T-helper 22 cell (primary cell): Measurements from ENCODE around the gene LRMDA.

Experiments used
- DNase-seq: peaks from one replicate; pipeline ENCODE4 v3.0.0-alpha.2; 2020; ENCODE audit warnings: low read depth

LRMDA gene

GRCh38 chr10:76172020-76172419, 740.6 kb downstream of the LRMDA start:
- DNase-seq: no peak

- DNase-seq: no peak
Measured at GRCh38 chr10:76175533-76176165, 744.2 kb downstream of the LRMDA start.

GRCh38 chr10:76176166-76176550, 744.7 kb downstream of the LRMDA start:
- DNase-seq: no peak

DNA sequence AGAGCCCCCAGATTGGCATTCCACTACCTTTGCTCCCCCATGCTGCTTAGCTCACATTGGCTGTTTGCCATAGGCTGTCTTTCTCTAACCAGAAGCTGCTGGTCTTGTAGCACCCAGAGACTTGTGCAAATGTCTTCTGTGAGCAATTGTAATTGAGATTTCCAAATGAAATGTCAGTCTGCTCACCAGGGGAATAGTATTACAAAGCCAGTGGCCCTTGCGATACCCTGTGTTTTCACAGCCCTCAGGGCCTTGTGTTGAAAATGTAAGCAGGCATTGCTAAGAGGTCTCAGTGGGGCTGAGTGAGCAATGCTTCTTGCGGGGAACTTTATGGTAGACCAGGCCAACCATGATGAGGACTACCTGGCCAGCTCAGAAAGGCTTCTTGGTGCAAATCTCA, 746.5 kb downstream of the LRMDA start:
- no peak for DNase-seq

GRCh38 chr10:76178532-76179292, 747.3 kb downstream of the LRMDA start:
- no peak for DNase-seq

GRCh38 chr10:76179806-76180205, 748.4 kb downstream of the LRMDA start:
- no peak for DNase-seq

DNA sequence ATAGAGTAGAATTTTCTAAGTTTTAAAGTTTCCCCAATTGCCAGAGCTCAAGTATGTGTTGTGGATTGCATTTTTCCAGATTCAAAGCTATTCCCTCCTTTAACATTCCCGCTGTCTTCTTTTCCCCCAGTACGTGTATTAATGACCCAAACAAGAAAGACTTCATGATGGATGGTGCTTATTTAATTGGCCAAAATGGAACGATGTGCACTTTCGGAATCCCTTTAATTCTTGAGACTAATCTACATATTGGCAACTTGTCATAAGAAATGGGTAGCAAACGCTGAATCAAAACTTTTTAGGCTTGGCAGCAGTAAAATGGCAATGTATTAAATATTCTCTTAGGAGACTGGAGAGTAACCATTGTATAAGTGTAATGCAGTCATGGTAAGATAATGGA, 753.2 kb downstream of the LRMDA start:
- DNase-seq: no peak

DNA sequence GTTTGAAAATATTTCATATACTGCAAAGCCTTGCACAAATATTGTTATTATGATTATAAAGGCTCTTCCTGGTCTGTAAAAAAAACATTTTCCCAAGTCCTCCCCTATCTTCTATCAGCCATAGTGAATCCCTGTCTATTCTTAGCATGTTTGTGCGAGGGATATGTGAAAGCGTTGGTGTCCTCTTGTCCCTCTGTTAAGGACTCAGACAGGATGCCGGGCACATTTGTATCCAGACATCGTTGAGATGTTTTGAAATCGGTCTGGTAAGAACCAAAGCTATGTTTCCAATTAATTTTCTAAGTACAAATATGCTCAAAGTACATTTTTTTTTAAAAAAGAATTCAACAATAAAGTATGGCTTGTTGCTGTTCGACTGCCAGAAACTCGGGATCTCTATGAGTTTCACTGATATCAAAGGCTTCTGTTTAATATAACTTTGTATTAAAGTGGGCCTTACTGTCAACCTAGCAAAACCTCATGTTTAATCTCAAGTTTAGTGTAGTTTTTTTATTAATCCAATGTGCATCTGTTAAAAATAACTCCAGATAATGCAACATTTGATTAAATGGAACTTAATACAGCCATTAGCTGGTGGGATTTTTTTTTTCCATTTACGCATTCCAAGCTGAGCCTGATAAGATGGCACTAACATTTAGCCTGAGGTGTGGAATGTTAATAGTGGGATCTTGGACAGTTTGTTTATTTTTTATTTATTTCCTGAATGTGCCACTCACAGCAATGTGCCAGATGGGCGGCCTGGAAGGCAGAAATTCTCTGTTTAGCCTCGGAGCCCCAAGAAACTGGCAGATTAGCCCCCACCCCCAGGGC, 754.3 kb downstream of the LRMDA start:
- DNase-seq: no peak

GRCh38 chr10:76188216-76188615, 756.8 kb downstream of the LRMDA start:
- no peak for DNase-seq

DNA sequence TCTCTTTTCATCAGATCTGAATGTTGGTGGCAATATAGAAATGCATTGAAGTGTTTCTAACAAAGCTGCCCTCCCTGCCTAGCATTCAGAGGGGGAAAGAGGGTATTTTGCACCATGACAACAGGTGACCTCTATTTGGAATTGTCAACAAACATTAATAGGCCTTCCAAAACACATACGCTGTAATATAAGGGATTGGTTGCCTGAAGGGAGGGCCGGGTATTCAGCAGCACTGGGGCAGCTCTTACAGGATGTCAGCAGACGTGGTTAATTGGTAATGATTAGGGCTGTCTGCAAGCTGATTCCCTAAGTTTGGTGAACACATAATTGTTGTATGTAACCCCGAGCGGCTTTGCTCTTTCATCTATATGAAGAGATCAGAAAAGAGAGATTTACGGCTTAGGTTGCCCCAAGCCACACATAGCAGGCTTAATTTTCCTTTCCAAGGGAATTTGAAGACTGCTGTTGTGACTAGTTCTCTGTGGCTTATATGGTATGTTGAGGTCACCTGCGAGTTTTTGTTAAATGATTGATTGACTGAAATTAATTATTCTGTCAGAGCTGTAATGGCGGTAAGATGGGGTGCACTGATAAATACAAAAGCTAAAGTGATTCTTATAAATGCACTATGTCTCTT, 759.3 kb downstream of the LRMDA start:
- DNase-seq: no peak

GRCh38 chr10:76191336-76191735, 759.9 kb downstream of the LRMDA start:
- no peak for DNase-seq

GRCh38 chr10:76192151-76192550, 760.7 kb downstream of the LRMDA start:
- DNase-seq: no peak

- DNase-seq: no peak
Measured at GRCh38 chr10:76192694-76193320, 761.4 kb downstream of the LRMDA start.

GRCh38 chr10:76195654-76196390, 764.4 kb downstream of the LRMDA start:
- DNase-seq: no peak

- no peak for DNase-seq
Measured at GRCh38 chr10:76197293-76197692, 765.9 kb downstream of the LRMDA start.

GRCh38 chr10:76198287-76199035, 767.0 kb downstream of the LRMDA start:
- no peak for DNase-seq

GRCh38 chr10:76201962-76202361, 770.5 kb downstream of the LRMDA start:
- no peak for DNase-seq

DNA sequence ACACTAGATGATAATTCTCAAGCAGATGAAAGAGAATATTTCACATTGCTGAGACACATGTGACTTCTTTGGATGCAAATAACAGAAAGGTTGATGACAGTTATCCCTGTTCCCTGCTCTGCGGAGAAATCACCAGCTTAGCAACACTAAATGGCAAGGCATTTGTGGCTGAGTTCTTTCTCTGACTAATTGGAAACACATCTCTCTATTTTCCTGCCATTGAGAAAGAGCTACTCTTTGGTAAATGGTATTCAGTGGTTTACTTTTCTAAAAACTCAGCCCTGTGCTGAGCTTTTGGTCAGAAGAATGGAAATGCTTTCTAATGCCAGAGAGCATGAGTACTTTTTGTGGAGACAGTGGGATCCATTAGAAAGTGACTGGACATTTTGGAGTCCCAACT, 771.4 kb downstream of the LRMDA start:
- DNase-seq: no peak

DNA sequence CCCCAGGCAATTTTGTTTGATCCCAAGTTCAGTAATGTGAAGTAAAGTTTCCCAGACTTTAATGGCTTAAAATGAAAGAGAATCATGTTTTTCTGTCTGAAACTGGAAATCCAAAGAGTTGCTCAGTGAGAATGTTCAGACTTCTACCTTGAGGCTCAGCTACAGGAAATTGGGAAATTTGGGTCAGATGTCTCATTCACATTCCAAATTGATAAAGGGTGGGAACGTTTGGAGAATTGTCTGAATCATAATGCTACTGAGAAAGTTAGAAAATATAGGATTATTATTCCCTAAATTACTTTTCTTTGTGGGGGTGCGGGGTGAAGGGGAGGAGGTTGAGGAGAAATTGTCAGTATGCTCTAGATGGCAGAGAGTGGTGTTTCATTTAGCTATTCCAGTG, 773.9 kb downstream of the LRMDA start:
- no peak for DNase-seq

- no peak for DNase-seq
Measured at GRCh38 chr10:76206797-76207352, 775.5 kb downstream of the LRMDA start.
